SK-N-SH treated with all-trans-retinoic acid at 6 μM for 48 hours (cell line): ENCODE results near the gene RAD51B.

Experiments used
- ATAC-seq: fragments of 200-7000 bp; cut with Tn5 transposase; 3 replicates; pipeline ENCODE4 v1.9.1; 2020; ENCODE audit warnings: mild to moderate bottlenecking, moderate library complexity
- ARNTL ChIP-seq: fragments of 450-650 bp; formaldehyde crosslinking; IDR thresholded peaks from 2 replicates; pipeline ENCODE4 v1.5.0; 2020; ENCODE audit warnings: low read depth, mild to moderate bottlenecking, moderate library complexity, borderline replicate concordance
- BACH2 ChIP-seq: fragments of 250-450 bp; sonication (Bioruptor Pico); IDR thresholded peaks from 2 replicates; pipeline ENCODE4 v1.9.0; 2021; ENCODE audit warnings: mild to moderate bottlenecking, borderline replicate concordance
- CREB5 ChIP-seq: fragments of 250-450 bp; sonication (Bioruptor Pico); IDR thresholded peaks from 2 replicates; pipeline ENCODE4 v1.5.1; 2020; ENCODE audit warnings: low read depth, mild to moderate bottlenecking, moderate library complexity
- CSDC2 ChIP-seq: fragments of 250-450 bp; sonication (Bioruptor Pico); IDR thresholded peaks from 2 replicates; pipeline ENCODE4 v1.5.0; 2020; ENCODE audit warnings: mild to moderate bottlenecking, moderate library complexity
- CSRNP3 ChIP-seq: fragments of 250-450 bp; sonication (Bioruptor Pico); IDR thresholded peaks from 2 replicates; pipeline ENCODE4 v1.5.1; 2021; ENCODE audit warnings: mild to moderate bottlenecking, moderate library complexity
- ESRRG ChIP-seq: fragments of 250-450 bp; sonication (Bioruptor Pico); IDR thresholded peaks from 2 replicates; pipeline ENCODE4 v1.6.1; 2021; ENCODE audit warnings: mild to moderate bottlenecking
- GLIS3 ChIP-seq: fragments of 250-450 bp; sonication (Bioruptor Pico); IDR thresholded peaks from 2 replicates; pipeline ENCODE4 v1.5.0; 2020; ENCODE audit warnings: mild to moderate bottlenecking, moderate library complexity
- ISL1 ChIP-seq: fragments of 250-450 bp; sonication (Bioruptor Pico); IDR thresholded peaks from 2 replicates; pipeline ENCODE4 v2.1.2; 2022; ENCODE audit warnings: mild to moderate bottlenecking, moderate library complexity
- OSR1 ChIP-seq: fragments of 250-450 bp; sonication (Bioruptor Pico); IDR thresholded peaks from 2 replicates; pipeline ENCODE4 v1.8.0; 2022; ENCODE audit warnings: moderate library complexity, mild to moderate bottlenecking, inconsistent platforms
- PATZ1 ChIP-seq: fragments of 250-450 bp; sonication (Bioruptor Pico); IDR thresholded peaks from 2 replicates; pipeline ENCODE4 v1.8.0; 2020; ENCODE audit warnings: mild to moderate bottlenecking, moderate library complexity, borderline replicate concordance
- POU6F1 ChIP-seq: fragments of 250-450 bp; sonication (Bioruptor Pico); IDR thresholded peaks from 2 replicates; pipeline ENCODE4 v1.8.0; 2021; ENCODE audit warnings: low read depth, mild to moderate bottlenecking, moderate library complexity, borderline replicate concordance
- PPARA ChIP-seq: fragments of 250-450 bp; sonication (Bioruptor Pico); IDR thresholded peaks from 2 replicates; pipeline ENCODE4 v1.5.0; 2020; ENCODE audit warnings: mild to moderate bottlenecking, borderline replicate concordance
- RARB ChIP-seq: fragments of 250-450 bp; sonication (Bioruptor Pico); IDR thresholded peaks from 2 replicates; pipeline ENCODE4 v1.8.0; 2021; ENCODE audit warnings: mild to moderate bottlenecking, moderate library complexity
- SNAI2 ChIP-seq: fragments of 250-450 bp; sonication (Bioruptor Pico); IDR thresholded peaks from 2 replicates; pipeline ENCODE4 v1.5.0; 2020; ENCODE audit warnings: mild to moderate bottlenecking, moderate library complexity
- TCF4 ChIP-seq: fragments of 250-450 bp; sonication (Bioruptor Pico); IDR thresholded peaks from 2 replicates; pipeline ENCODE4 v1.8.0; 2021; ENCODE audit warnings: mild to moderate bottlenecking, moderate library complexity, borderline replicate concordance
- TOX ChIP-seq: fragments of 250-450 bp; sonication (Bioruptor Pico); IDR thresholded peaks from 2 replicates; pipeline ENCODE4 v1.8.0; 2021; ENCODE audit warnings: mild to moderate bottlenecking, moderate library complexity, borderline replicate concordance
- TSHZ2 ChIP-seq: fragments of 250-450 bp; sonication (Bioruptor Pico); IDR thresholded peaks from 2 replicates; pipeline ENCODE4 v1.5.0; 2020; ENCODE audit warnings: mild to moderate bottlenecking, moderate library complexity
- ZC3H10 ChIP-seq: fragments of 250-450 bp; sonication (Bioruptor Pico); IDR thresholded peaks from 2 replicates; pipeline ENCODE4 v1.5.1; 2021; ENCODE audit warnings: mild to moderate bottlenecking, moderate library complexity
- ZFP3 ChIP-seq: fragments of 250-450 bp; sonication (Bioruptor Pico); IDR thresholded peaks from 2 replicates; pipeline ENCODE4 v1.5.0; 2020; ENCODE audit warnings: mild to moderate bottlenecking, moderate library complexity
- ZFP30 ChIP-seq: fragments of 450-650 bp; formaldehyde crosslinking; IDR thresholded peaks from 2 replicates; pipeline ENCODE4 v1.5.0; 2022; ENCODE audit warnings: mild to moderate bottlenecking, moderate library complexity
- ZNF565 ChIP-seq: fragments of 450-650 bp; formaldehyde crosslinking; conservative IDR thresholded peaks from 2 replicates; pipeline ENCODE4 v1.5.0; 2020; ENCODE audit warnings: low read depth, mild to moderate bottlenecking, moderate library complexity
- ZNF70 ChIP-seq: fragments of 450-650 bp; formaldehyde crosslinking; IDR thresholded peaks from 2 replicates; pipeline ENCODE4 v1.5.0; 2020; ENCODE audit warnings: mild to moderate bottlenecking, moderate library complexity
- ZNF8 ChIP-seq: fragments of 450-650 bp; formaldehyde crosslinking; IDR thresholded peaks from 2 replicates; pipeline ENCODE4 v1.5.0; 2020; ENCODE audit warnings: mild to moderate bottlenecking, moderate library complexity

The RAD51B gene

GRCh38 chr14:68604361-68604730, 784.8 kb downstream of the RAD51B start (continued):
- no peak for TF ChIP-seq ESRRG

GRCh38 chr14:68604822-68605221, 785.2 kb downstream of the RAD51B start:
- no peak for TF ChIP-seq ZFP30 (CRISPR knock-in tag)
- no peak for TF ChIP-seq BACH2 (CRISPR knock-in tag)
- TF ChIP-seq PATZ1 (CRISPR knock-in tag), result no peak
- no peak for TF ChIP-seq ZC3H10 (CRISPR knock-in tag)
- no peak for TF ChIP-seq GLIS3 (CRISPR knock-in tag)
- TF ChIP-seq TCF4 (CRISPR knock-in tag), result no peak
- no peak for TF ChIP-seq OSR1 (CRISPR knock-in tag)
- TF ChIP-seq TOX, result no peak
- no peak for TF ChIP-seq RARB (CRISPR knock-in tag)
- no peak for TF ChIP-seq ZNF70
- no peak for TF ChIP-seq ISL1 (CRISPR knock-in tag)
- no peak for TF ChIP-seq TSHZ2 (CRISPR knock-in tag)
- no peak for TF ChIP-seq ZFP3 (CRISPR knock-in tag)
- no peak for TF ChIP-seq SNAI2 (CRISPR knock-in tag)
- no peak for TF ChIP-seq ZNF8 (CRISPR knock-in tag)
- TF ChIP-seq ZNF565 (CRISPR knock-in tag), result no peak
- TF ChIP-seq PPARA (CRISPR knock-in tag), result no peak
- TF ChIP-seq, all 23 proteins: peak for 0
- no peak for ATAC-seq

GRCh38 chr14:68606176-68606575, 786.6 kb downstream of the RAD51B start:
- ATAC-seq, result no peak
- TF ChIP-seq RARB (CRISPR knock-in tag) (no peak), ZNF8 (CRISPR knock-in tag) (no peak), ESRRG (no peak), ISL1 (CRISPR knock-in tag) (no peak), PATZ1 (CRISPR knock-in tag) (no peak), ARNTL (CRISPR knock-in tag) (no peak), POU6F1 (no peak), CSRNP3 (no peak), BACH2 (CRISPR knock-in tag) (no peak), GLIS3 (CRISPR knock-in tag) (no peak), ZNF565 (CRISPR knock-in tag) (no peak), CSDC2 (CRISPR knock-in tag) (no peak), PPARA (CRISPR knock-in tag) (no peak), CREB5 (no peak), ZFP3 (CRISPR knock-in tag) (no peak), ZFP30 (CRISPR knock-in tag) (no peak), TOX (no peak), TSHZ2 (CRISPR knock-in tag) (no peak), OSR1 (CRISPR knock-in tag) (no peak)
